ENCODE data around the gene ARSA. TPM values are rescaled to one million over a fixed set of nuclear protein-coding genes. Genes with fewer than 3 reads are reported as not detected.

The ARSA gene
- total and polyA plus RNA-seq, 2 of the 13 experiments (the other 11 are each of a cell fraction or from before 2014, with no cell fraction given): 9.0 to 11.5 TPM

GRCh38 chr22:50620593-50621355, 7.2 kb downstream of the ARSA start (continued):
- TF ChIP-seq ZBED4 (CRISPR knock-in tag; IDR thresholded peaks at IDR 0.05; ENCODE audit: borderline replicate concordance) (no peak), ZNF781 (CRISPR knock-in tag; IDR thresholded peaks at IDR 0.05; ENCODE audit: borderline replicate concordance, not compliant biosample characterization) (no peak), CBFB (CRISPR knock-in tag; IDR thresholded peaks at IDR 0.05) (no peak), HMGXB3 (CRISPR knock-in tag; IDR thresholded peaks at IDR 0.05; ENCODE audit: borderline replicate concordance) (0 out of 2 replicates have a peak, but pooled peaks have one; percentile 14), JUND (CRISPR knock-in tag; IDR thresholded peaks at IDR 0.05) (no peak), IKZF4 (CRISPR knock-in tag; IDR thresholded peaks at IDR 0.05; ENCODE audit: borderline replicate concordance, low read depth, not compliant biosample characterization) (no peak), PBX2 (CRISPR knock-in tag; IDR thresholded peaks at IDR 0.05) (no peak), ERF (CRISPR knock-in tag; IDR thresholded peaks at IDR 0.05) (no peak), ATAD3A (CRISPR knock-in tag; IDR thresholded peaks at IDR 0.05) (no peak), ZNF678 (CRISPR knock-in tag; IDR thresholded peaks at IDR 0.05) (no peak), NFYC (CRISPR knock-in tag; IDR thresholded peaks at IDR 0.05) (no peak), ARNTL (CRISPR knock-in tag; IDR thresholded peaks at IDR 0.05) (0 out of 2 replicates have a peak, but pooled peaks have one; percentile 36), CREBL2 (CRISPR knock-in tag; IDR thresholded peaks at IDR 0.05; ENCODE audit: borderline replicate concordance) (no peak), ZNF205 (CRISPR knock-in tag; IDR thresholded peaks at IDR 0.05) (no peak), ZNF780A (CRISPR knock-in tag; IDR thresholded peaks at IDR 0.05) (no peak), ZNF784 (CRISPR knock-in tag; IDR thresholded peaks at IDR 0.05; ENCODE audit: borderline replicate concordance) (no peak; the same call in 1 of the 2 replicates)

All from HepG2 (cell line).